ENCODE results near the gene AKT1S1. TPM values are rescaled to one million over a fixed set of nuclear protein-coding genes. Genes with fewer than 3 reads are reported as not detected.

Gene AKT1S1
- polyA plus RNA-seq, 1 donor from 2014 or later: 5.0 TPM

DNA sequence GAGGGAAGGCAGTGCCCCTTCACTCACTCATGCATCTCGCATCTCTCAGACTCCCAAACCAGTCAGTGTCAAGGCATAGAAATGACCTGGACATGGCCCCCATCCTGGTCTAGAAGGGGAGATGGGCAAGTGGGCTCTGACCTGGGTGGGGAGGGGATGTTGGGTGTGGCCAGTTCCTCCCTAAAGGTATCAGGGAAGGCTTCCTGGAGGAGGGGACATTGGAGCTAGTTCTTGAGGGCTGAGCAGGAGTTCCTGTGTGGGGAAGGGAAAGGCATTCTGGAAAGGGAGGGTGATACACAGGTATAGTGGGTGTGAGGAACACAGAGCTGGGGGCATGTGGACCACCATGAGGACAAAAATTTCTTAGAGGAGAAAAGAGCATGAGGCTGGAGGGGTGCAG is 15.6 kb upstream of the AKT1S1 start:
- Mint-ChIP-seq H3K9me3 (no peaks in the 10 kb centered on the region), H3K27ac (no peak overlapping the region), H3K4me1 (peaks cover 16 to 27% (median 17%) of the 10 kb centered on the region in 3 donors)

DNA sequence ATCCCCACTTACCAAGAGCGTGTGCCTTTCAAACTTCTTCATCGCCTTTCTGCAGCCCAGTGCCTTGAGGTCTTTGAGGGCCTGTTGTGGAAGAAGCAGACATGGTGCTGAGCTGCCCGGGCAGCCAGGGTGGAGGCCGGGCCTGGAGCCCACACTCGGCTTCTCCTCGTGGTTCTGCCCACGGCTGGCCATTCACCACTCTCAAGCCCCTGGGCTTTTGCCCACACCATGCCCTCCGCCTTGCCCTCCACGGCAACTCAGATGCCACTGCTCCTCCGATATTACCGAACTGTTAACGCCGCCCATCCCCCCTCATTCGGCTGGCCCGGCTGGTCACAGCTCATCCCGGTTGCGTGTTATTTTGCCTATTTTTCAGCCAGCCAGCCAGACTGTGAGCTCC is 14.2 kb upstream of the AKT1S1 start:
- Mint-ChIP-seq H3K9me3 (no peaks in the 10 kb centered on the region), H3K36me3 (no peaks in the 10 kb centered on the region), H3K4me1 (peaks cover 4 to 16% (median 5%) of the 10 kb centered on the region in 3 donors), H3K4me3 (peak overlapping the region in 3 of 4 donors; percentile 9 to 65 (median 50)), H3K27me3 (peaks cover 2% of the 10 kb centered on the region), H3K27ac (peak overlapping the region in 1 of 3 donors; percentile 69)

More for the DNA sequence above, 15.6 kb upstream of the AKT1S1 start:
- H3K27me3 Mint-ChIP-seq: peaks cover 4% of the 10 kb centered on the region
- H3K4me3 Mint-ChIP-seq: peak overlapping the region in 1 of 4 donors; percentile 11
- H3K36me3 Mint-ChIP-seq: no peaks in the 10 kb centered on the region

DNA sequence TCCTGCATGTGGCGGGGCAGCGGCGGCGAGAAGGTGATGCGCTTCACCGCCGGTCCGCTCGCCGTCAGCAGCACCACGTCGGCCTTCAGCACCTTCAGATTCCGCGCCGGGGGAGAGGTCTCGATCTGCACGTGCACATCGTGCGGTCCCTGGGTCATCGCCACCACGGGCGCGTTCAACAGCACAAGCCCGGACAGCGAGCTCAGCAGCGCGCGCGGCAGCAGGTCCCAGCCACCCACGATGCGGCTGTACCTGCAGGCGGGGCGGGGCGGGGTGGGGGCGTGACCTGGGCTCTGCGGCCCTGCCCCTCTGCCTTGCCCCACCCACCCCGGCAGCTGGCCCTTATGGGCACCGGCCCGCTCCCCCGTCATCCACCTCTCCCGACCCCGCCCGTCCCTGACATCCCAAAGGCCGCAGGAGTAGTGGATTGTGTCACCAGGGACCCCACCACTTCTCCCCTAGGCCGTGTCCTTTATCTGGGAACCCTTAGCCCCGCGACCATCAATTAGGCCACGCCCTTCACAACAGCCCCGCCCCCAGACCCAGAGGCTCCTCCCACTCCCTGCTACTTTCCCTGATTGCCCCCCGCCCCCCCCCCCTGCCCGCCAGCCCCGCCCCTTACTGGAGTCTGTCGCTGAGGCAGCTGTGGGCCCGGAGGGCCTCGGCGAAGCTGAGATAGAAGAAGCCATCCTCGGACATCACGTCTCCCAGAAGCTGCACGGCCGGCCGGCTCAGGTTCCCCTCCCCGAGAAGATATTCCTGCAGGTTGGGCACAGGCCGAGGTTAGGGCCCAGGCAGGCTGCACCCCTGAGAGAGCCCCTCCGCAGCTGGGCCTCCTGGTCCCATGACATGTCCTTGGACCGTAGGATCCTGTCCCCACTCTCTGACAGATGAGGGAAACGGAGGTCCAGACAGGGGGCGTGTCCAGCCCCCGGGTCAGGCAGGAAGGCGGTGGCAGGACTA is 13.5 kb upstream of the AKT1S1 start:
- Mint-ChIP-seq H3K27ac (peak overlapping the region in 2 of 3 donors; percentile 69 to 76), H3K36me3 (no peaks in the 10 kb centered on the region), H3K4me1 (peaks cover 0 to 13% (median 4%) of the 10 kb centered on the region in 3 donors)

DNA sequence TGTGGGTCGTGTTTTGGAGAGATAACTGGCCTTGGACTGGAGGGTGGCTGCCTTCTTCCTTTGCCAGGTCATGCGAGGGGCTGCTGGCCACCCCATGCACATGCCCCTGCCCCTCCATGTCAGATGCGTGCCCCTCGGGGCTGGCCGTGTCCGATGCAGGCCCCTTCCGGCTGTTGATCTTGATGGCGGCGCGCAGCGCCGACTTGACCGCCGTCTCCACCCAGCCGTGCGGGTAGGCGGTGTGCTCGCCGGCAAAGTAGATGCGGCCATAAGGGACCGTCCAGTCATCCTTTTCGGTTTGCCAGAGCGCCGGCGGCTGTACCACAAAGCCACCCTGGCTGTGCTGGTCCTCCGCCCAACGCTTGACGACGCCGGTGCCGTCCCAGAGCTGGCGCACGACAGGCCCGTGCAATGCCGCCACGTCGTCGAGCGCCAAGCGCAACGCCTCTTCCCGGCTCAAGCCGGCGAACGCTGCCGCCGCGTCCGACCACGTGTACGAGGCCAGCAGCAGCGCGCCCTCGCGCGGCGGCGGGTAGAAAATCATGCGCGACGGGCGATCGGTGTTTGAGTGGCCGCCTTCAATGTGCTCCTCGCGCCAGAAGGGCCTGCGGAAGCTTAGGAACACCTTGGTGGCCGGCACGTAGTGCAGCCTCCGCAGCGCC is 12.7 kb upstream of the AKT1S1 start:
- Mint-ChIP-seq H3K27me3 (no peaks in the 10 kb centered on the region), H3K9me3 (no peaks in the 10 kb centered on the region), H3K4me3 (peak overlapping the region; percentile 63 to 91 (median 80)), H3K27ac (peak overlapping the region in 1 of 3 donors; percentile 76), H3K36me3 (no peaks in the 10 kb centered on the region), H3K4me1 (peaks cover 0 to 9% (median 4%) of the 10 kb centered on the region in 3 donors)

More for the DNA sequence above, 13.5 kb upstream of the AKT1S1 start:
- no peaks in the 10 kb centered on the region for H3K9me3 Mint-ChIP-seq
- H3K4me3 Mint-ChIP-seq: peak overlapping the region; percentile 63 to 91 (median 80)
- no peaks in the 10 kb centered on the region for H3K27me3 Mint-ChIP-seq

DNA sequence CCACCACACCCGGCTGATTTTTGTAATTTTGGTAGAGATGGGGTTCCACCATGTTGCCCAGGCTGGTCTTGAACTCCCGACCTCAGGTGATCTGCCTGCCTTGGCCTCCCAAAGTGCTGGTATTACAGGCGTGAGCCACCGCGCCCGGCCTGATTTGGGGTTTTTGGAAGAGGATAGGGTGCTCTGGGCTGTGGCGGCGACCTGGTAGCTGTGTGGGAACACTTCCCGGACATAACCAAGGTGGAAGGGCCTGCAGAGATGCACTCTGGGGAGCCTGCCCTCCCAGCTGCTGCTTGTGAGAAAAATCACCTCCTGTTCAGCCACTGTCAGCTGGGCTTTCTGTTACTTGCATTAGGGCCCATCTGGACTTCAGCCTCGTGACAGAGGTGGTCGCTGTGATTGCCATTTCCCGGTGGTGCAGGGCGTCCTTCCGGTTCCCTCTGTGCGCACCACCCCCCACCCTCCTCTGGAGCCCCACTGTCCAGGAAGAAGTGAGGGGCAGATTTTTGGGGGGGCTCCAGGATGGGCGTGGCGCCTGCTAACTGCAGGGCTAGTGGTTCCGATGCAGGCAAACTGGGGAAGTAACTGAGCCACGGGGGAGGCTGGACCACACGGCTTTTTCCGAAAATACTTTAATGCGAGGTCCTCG is 12.0 kb upstream of the AKT1S1 start:
- peak overlapping the region in 2 of 4 donors; percentile 17 to 87 for H3K4me3 Mint-ChIP-seq
- peak overlapping the region in 2 of 3 donors; percentile 32 to 81 for H3K27ac Mint-ChIP-seq
- no peaks in the 10 kb centered on the region for H3K9me3 Mint-ChIP-seq
- no peaks in the 10 kb centered on the region for H3K36me3 Mint-ChIP-seq
- no peaks in the 10 kb centered on the region for H3K27me3 Mint-ChIP-seq
- peaks cover 0 to 9% (median 4%) of the 10 kb centered on the region in 3 donors for H3K4me1 Mint-ChIP-seq

DNA sequence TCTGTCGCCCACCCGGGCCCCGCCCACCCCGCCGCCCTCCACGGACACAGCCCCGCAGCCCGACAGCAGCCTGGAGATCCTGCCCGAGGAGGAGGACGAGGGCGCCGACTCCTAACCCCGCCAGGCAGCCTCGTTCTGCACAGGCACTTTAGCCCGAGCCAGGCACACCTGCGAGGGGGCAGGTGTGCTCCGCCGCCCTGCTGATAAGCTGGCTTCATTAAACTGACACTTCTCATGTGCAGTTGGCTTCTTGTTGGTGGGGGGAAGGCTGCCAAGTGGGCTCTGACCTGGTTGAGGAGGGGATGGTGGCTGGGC is 11.3 kb upstream of the AKT1S1 start:
- Mint-ChIP-seq H3K36me3 (no peaks in the 10 kb centered on the region), H3K27ac (peak overlapping the region in 2 of 3 donors; percentile 32 to 81), H3K27me3 (no peaks in the 10 kb centered on the region), H3K4me1 (peaks cover 0 to 9% (median 4%) of the 10 kb centered on the region in 3 donors), H3K4me3 (peak overlapping the region in 1 of 4 donors; percentile 87), H3K9me3 (no peaks in the 10 kb centered on the region)

DNA sequence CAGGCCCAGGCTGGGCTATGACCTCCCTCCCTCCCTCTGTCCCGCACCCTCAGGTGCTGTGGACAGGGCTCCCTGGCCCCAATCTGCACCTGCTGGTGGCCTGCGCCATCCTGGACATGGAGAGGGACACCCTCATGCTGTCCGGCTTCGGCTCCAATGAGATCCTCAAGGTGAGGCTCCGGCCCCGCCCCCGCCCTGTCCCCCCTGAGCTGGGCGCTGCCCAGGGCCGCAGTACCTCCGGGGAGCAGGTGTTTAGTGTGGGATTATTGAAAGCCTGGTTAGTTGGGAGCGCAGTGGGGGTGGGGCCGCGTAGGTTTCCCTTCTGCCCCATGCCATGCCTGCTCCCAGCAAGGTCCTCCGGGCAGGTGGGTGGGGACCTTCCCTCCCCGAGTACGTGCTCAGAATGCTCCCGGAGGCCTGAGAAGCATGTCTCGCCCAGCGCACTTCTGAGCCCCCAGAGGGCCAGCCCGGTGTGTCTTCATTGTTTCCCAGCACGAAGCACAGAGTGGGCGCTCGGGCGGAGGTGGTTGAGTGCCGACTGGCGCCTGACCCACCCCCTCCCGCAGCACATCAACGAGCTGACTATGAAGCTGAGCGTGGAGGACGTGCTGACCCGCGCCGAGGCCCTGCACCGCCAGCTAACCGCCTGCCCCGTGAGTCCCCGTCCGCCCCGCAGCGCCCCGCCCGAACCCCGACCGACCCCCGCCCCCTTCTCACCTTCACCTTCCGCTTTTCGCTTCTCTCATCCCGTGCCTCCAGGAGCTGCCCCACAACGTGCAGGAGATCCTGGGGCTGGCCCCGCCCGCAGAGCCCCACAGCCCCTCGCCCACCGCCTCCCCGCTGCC is 10.7 kb upstream of the AKT1S1 start:
- Mint-ChIP-seq H3K4me1 (peaks cover 0 to 9% (median 4%) of the 10 kb centered on the region in 3 donors), H3K9me3 (no peaks in the 10 kb centered on the region), H3K27ac (peak overlapping the region in 1 of 3 donors; percentile 32), H3K4me3 (no peak overlapping the region), H3K27me3 (no peaks in the 10 kb centered on the region), H3K36me3 (peaks cover 2% of the 10 kb centered on the region)

DNA sequence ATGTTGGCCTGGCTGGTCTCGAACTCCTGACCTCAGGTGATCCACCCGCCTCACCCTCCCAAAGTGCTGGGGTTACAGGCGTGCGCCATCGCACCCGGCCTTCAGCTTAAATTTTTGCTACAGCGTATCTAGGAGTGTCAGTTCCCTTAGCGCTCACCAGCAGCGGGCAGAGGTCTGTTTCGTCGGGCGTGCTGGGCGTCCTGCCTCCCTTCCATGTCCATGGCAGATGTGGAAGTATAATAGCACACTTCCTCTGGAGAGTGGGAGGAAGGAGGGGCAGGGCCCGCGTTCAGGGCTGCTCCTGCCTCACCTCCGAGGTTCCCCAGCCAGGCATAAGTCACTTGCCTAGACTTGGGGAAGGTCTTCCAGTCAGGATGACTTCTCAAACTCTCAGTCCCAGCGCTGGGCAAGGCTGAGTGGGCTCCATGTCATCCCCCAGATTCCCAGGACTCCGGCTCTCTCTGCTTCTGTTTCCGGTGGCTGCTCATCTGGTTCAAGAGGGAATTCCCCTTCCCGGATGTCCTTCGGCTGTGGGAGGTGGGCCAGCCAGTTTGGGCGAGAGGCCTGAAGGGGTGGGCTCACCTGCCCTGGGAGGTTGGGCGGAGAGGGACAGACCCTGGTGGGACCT is 10.0 kb upstream of the AKT1S1 start:
- H3K9me3 Mint-ChIP-seq: no peaks in the 10 kb centered on the region
- H3K27me3 Mint-ChIP-seq: no peaks in the 10 kb centered on the region
- no peak overlapping the region for H3K4me3 Mint-ChIP-seq
- H3K4me1 Mint-ChIP-seq: peaks cover 0 to 9% (median 4%) of the 10 kb centered on the region in 3 donors
- H3K36me3 Mint-ChIP-seq: peaks cover 2% of the 10 kb centered on the region
- H3K27ac Mint-ChIP-seq: no peak overlapping the region

DNA sequence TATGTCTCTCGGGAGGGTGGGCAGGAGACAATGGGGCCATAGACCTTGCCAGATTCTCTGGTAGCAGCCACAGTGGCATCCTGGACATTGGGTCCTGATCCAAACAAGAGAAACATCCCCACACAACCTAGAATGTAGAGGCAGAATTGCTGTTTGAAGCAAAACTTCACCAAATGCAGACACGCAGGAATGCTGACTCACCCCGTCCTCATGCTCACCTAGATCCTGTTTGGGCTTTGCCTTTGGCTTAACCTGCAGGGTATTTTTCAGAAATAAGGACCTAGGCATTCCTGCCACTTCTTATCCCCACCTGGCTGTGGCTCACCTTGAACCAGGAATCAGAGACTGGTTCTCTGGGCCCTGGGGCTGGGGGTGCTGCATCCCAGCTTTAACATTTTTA is 7.6 kb upstream of the AKT1S1 start:
- Mint-ChIP-seq H3K4me3 (no peak overlapping the region), H3K4me1 (peaks cover 0 to 2% (median 0%) of the 10 kb centered on the region in 3 donors), H3K27ac (no peak overlapping the region), H3K9me3 (no peaks in the 10 kb centered on the region), H3K36me3 (peaks cover 2% of the 10 kb centered on the region), H3K27me3 (no peaks in the 10 kb centered on the region)

DNA sequence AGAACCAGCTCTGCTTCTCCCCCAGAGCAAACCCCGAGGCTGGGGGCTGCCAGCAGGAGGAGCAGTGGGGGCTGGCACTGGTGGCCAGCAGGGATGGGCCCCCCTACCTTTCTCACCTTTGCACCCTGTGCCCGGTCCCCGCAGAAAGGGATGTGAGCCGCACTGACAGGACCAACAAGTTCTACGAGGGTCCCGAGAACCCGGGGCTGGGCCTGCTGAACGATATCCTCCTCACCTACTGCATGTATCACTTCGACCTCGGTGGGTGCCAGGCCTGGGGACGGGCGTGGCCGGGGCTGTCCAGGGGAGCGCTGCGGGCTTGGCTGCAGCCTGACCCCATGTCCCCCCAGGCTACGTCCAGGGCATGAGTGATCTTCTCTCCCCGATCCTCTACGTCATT is 7.0 kb upstream of the AKT1S1 start:
- no peak overlapping the region for H3K27ac Mint-ChIP-seq
- H3K27me3 Mint-ChIP-seq: no peaks in the 10 kb centered on the region
- no peaks in the 10 kb centered on the region for H3K9me3 Mint-ChIP-seq
- peaks cover 2% of the 10 kb centered on the region for H3K36me3 Mint-ChIP-seq
- H3K4me1 Mint-ChIP-seq: peaks cover 0 to 3% (median 0%) of the 10 kb centered on the region in 3 donors
- H3K4me3 Mint-ChIP-seq: no peak overlapping the region

DNA sequence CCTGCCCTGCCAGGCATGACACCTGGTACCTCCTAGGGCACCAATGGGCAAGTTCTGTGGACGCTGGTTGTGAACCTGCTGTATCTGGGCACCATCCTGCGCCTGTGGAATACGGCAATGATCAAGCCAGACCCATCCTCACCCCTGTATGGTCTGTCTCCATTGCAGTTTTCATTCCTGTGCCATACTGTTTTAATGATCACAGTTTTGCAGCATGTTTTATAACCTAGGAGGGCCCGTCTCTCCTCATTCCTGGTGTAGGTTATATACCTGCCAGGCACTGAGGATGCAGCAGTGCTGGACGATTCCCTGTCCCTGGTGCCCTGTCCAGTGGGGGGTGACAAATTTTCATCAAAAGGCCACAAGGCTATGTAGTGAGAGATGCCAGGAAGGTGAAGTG is 5.9 kb upstream of the AKT1S1 start:
- H3K27ac Mint-ChIP-seq: peak overlapping the region in 1 of 3 donors; percentile 86
- no peaks in the 10 kb centered on the region for H3K9me3 Mint-ChIP-seq
- peaks cover under 1 to 10% (median 3%) of the 10 kb centered on the region in 3 donors for H3K4me1 Mint-ChIP-seq
- H3K36me3 Mint-ChIP-seq: peaks cover 4% of the 10 kb centered on the region
- H3K4me3 Mint-ChIP-seq: no peak overlapping the region
- peaks cover under 1% of the 10 kb centered on the region for H3K27me3 Mint-ChIP-seq

DNA sequence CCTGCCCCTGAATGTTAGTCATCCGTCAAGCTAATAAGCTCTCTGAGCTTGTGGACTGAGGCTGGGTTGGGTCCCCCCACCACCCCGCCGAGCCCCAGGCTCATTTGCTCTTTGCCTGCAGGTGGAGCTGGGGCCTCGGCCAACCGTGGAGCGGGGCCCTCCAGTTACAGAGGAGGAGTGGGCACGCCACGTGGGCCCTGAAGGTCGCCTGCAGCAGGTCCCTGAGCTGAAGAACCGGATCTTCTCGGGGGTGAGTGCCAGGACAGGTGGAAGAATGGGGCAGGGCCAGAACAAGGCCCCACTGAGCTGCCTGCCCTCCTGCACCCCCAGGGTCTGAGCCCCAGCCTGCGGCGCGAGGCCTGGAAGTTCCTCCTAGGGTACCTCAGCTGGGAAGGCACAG is 5.5 kb upstream of the AKT1S1 start:
- peaks cover 2% of the 10 kb centered on the region for H3K27me3 Mint-ChIP-seq
- H3K4me3 Mint-ChIP-seq: no peak overlapping the region
- peaks cover 4% of the 10 kb centered on the region for H3K36me3 Mint-ChIP-seq
- no peaks in the 10 kb centered on the region for H3K9me3 Mint-ChIP-seq
- H3K27ac Mint-ChIP-seq: no peak overlapping the region
- peaks cover 3 to 12% (median 6%) of the 10 kb centered on the region in 3 donors for H3K4me1 Mint-ChIP-seq

DNA sequence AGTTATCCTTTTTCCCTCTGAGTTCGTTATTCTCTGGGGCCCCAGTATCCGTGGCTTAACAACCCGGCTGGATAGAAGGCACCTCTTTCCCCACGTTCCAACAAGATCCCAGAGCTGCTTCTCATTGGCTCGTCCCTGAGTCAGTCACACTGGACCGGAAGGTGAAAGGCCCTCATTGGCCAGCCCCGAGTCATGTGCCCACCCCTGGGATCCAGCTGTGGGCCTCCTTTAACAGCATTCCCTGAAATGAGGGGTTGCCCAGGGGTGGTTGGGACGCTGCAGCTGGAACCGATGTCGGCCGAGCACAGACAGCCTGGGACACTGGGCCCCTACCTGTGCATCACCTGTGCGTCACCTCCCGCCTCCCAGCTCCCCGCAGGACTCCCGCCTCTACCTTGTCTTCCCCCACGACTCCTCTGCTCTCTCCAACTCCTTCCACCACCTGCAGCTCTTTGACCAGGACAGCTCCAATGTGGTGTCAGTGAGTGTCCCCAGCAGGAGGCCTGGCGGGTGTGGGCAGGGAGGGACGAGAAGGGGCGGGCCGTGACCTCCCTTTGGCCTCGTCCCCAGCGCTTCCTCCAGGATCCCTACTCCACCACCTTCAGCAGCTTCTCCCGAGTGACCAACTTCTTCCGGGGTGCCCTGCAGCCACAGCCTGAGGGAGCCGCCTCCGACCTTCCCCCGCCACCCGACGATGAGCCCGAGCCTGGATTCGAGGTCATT is 4.7 kb upstream of the AKT1S1 start:
- peaks cover 2% of the 10 kb centered on the region for H3K27me3 Mint-ChIP-seq
- H3K9me3 Mint-ChIP-seq: no peaks in the 10 kb centered on the region
- H3K4me1 Mint-ChIP-seq: peaks cover 3 to 12% (median 6%) of the 10 kb centered on the region in 3 donors
- H3K27ac Mint-ChIP-seq: peak overlapping the region in 1 of 3 donors; percentile 50
- H3K36me3 Mint-ChIP-seq: peaks cover 4% of the 10 kb centered on the region
- no peak overlapping the region for H3K4me3 Mint-ChIP-seq
